Retinal pigment epithelial cell (primary cell): ENCODE measurements around the gene DET1.
"Not testable (repeated sequence)": the region's sequence is repeated elsewhere in the genome, so short reads cannot be mapped to it uniquely, and the experiment has no call there.

ENCODE experiments used
- DNase-seq: peaks from one replicate; pipeline ENCODE4 v3.0.0-alpha.2; 2010; ENCODE audit warnings: low read depth
- H3K4me3 ChIP-seq: 2 replicates; pipeline ENCODE4 v1.5.1; 2011; ENCODE audit warnings: mild to moderate bottlenecking, low read length, control low read depth, moderate library complexity
- CTCF ChIP-seq: conservative IDR thresholded peaks from 2 replicates; pipeline ENCODE4 v1.5.1; 2011; ENCODE audit warnings: low read depth, low read length, control low read depth, inconsistent platforms

DET1 gene

GRCh38 chr15:88470625-88471372 is 75.7 kb downstream of the DET1 start:
- no peak for DNase-seq
- TF ChIP-seq CTCF, result peak; percentile 9
- H3K4me3 ChIP-seq, result no peak overlapping the region

GRCh38 chr15:88469321-88469720 is 77.2 kb downstream of the DET1 start:
- TF ChIP-seq CTCF, result no peak
- no peak overlapping the region for H3K4me3 ChIP-seq
- no peak for DNase-seq

GRCh38 chr15:88468721-88469120 is 77.8 kb downstream of the DET1 start:
- H3K4me3 ChIP-seq, result peak overlapping the region; percentile 96
- DNase-seq, result not testable (repeated sequence)

- peak; percentile 48 for TF ChIP-seq CTCF
- H3K4me3 ChIP-seq, result peak overlapping the region; percentile 96
- no peak for DNase-seq
These were observed 78.4 kb downstream of the DET1 start for GRCh38 chr15:88467935-88468528.

GRCh38 chr15:88467073-88467934 is 79.2 kb downstream of the DET1 start, which contains the start of the genes MRPL46 and MRPS11:
TSS of gene MRPL46 (minus strand) at chr15:88467388. CDS start at chr15:88467377, 11 bp downstream.
TSS of gene MRPS11 (plus strand) at chr15:88467708. CDS start at chr15:88467718, 10 bp downstream.
- peak within 1 kb of the TSS; percentile 96 for H3K4me3 ChIP-seq
- TF ChIP-seq CTCF, result no peak
- DNase-seq, result peak; percentile 39

- H3K4me3 ChIP-seq, result no peak overlapping the region
- TF ChIP-seq CTCF, result no peak
- no peak for DNase-seq
These were observed 80.8 kb downstream of the DET1 start for GRCh38 chr15:88465633-88466224.
